ENCODE data around the gene CNNM3.

Gene CNNM3

GRCh38 chr2:96817882-96818281 lies 1.8 kb downstream of the CNNM3 start:
- no peak overlapping the region for H3K4me3 ChIP-seq (ENCODE audit: severe bottlenecking)
- no peaks in the 10 kb centered on the region for H3K27me3 ChIP-seq (ENCODE audit: insufficient read depth, poor library complexity, severe bottlenecking)
- no peaks in the 10 kb centered on the region; the same call in 1 of the 2 replicates for H3K36me3 ChIP-seq (ENCODE audit: low read depth)
- TF ChIP-seq, protein P1, sequence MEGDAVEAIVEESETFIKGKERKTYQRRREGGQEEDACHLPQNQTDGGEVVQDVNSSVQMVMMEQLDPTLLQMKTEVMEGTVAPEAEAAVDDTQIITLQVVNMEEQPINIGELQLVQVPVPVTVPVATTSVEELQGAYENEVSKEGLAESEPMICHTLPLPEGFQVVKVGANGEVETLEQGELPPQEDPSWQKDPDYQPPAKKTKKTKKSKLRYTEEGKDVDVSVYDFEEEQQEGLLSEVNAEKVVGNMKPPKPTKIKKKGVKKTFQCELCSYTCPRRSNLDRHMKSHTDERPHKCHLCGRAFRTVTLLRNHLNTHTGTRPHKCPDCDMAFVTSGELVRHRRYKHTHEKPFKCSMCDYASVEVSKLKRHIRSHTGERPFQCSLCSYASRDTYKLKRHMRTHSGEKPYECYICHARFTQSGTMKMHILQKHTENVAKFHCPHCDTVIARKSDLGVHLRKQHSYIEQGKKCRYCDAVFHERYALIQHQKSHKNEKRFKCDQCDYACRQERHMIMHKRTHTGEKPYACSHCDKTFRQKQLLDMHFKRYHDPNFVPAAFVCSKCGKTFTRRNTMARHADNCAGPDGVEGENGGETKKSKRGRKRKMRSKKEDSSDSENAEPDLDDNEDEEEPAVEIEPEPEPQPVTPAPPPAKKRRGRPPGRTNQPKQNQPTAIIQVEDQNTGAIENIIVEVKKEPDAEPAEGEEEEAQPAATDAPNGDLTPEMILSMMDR (IDR thresholded peaks at IDR 0.05; ENCODE audit: poor library complexity, severe bottlenecking), result no peak
- DNase-seq (ENCODE audit: low spot score) (no peak), ATAC-seq (ENCODE audit: low read depth) (no peak)
- no peak overlapping the region for H3K27ac ChIP-seq (ENCODE audit: poor library complexity, severe bottlenecking)
- H3K9me3 ChIP-seq (ENCODE audit: severe bottlenecking), result no peaks in the 10 kb centered on the region
- H3K4me1 ChIP-seq (ENCODE audit: insufficient read depth, poor library complexity, severe bottlenecking), result no peaks in the 10 kb centered on the region

GRCh38 chr2:96819128-96819875 lies 3.2 kb downstream of the CNNM3 start:
- no peak overlapping the region for H3K4me3 ChIP-seq (ENCODE audit: severe bottlenecking)
- DNase-seq (ENCODE audit: low spot score) (no peak), ATAC-seq (ENCODE audit: low read depth) (no peak)
- H3K4me1 ChIP-seq (ENCODE audit: insufficient read depth, poor library complexity, severe bottlenecking), result peaks cover 3% of the 10 kb centered on the region
- no peaks in the 10 kb centered on the region for H3K27me3 ChIP-seq (ENCODE audit: insufficient read depth, poor library complexity, severe bottlenecking)
- H3K36me3 ChIP-seq (ENCODE audit: low read depth), result no peaks in the 10 kb centered on the region; the same call in 1 of the 2 replicates
- H3K9me3 ChIP-seq (ENCODE audit: severe bottlenecking), result no peaks in the 10 kb centered on the region
- TF ChIP-seq, protein P1 (IDR thresholded peaks at IDR 0.05; ENCODE audit: poor library complexity, severe bottlenecking), result no peak
- no peak overlapping the region for H3K27ac ChIP-seq (ENCODE audit: poor library complexity, severe bottlenecking)

DNA sequence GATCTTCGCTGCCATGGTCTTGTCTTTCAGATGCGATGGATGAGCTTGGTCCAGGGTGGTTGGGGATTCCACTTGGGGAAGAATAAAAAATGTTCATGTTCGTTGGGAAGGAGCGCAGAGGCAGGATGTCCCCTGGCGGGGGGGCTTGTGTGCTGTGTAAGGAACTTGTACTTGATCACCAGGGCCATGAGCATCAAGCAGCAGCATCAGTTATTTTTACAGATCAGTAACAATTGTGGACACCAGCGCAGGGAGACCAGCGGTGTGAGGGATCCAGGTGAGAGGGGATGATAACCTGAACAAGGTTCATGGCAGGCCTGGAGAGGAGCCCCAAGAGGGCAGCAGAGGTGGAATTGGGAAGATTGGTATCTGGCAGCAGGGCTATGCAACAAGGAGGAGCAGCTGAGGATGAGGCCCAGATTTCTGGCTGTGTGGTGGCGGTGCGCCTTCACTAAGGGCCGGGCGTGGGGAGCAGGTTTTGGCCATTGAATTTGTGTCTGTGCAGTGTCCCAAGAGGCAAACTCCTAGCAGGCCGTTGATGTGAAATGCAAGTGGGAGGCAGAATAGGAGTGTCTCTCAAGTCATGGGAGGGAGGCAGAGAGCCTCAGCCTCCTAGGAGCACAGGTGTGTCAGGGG lies 3.9 kb downstream of the CNNM3 start:
- peaks cover 4% of the 10 kb centered on the region; the same call in 1 of the 2 replicates for H3K36me3 ChIP-seq (ENCODE audit: low read depth)
- no peak overlapping the region for H3K4me3 ChIP-seq (ENCODE audit: severe bottlenecking)
- TF ChIP-seq, protein P1 (IDR thresholded peaks at IDR 0.05; ENCODE audit: poor library complexity, severe bottlenecking), result peak; percentile 12
- ATAC-seq (ENCODE audit: low read depth) (no peak), DNase-seq (ENCODE audit: low spot score) (no peak)
- H3K4me1 ChIP-seq (ENCODE audit: insufficient read depth, poor library complexity, severe bottlenecking), result peaks cover 3% of the 10 kb centered on the region
- no peak overlapping the region for H3K27ac ChIP-seq (ENCODE audit: poor library complexity, severe bottlenecking)
- no peaks in the 10 kb centered on the region for H3K9me3 ChIP-seq (ENCODE audit: severe bottlenecking)
- no peaks in the 10 kb centered on the region for H3K27me3 ChIP-seq (ENCODE audit: insufficient read depth, poor library complexity, severe bottlenecking)

DNA sequence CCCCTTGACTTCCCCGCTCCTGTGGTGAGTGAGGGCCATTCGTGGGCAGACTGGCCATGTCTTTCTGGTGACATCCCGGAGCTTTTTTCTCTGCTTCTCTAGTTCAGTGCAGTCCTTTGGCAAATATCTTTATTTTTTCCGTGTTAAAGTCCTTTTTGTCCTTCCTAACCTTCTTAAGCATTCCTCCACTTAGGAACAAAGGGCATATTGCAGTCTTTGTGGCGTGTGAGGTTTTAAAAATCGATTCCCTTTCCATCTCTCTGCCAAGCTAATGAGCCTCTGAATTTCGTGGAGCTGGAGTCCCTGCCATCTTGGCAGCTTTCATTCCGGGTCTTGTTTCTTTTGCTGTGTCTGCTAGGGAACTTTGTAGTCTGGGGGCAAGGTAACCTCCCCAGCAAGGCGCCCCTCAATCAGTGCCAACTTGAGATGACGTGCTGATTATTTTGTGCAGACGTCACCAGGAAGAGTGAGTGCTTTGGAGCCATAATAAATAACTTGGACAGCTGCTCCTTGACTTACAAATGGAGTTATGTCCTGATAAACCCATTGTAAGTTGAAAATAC lies 5.1 kb downstream of the CNNM3 start:
- no peak for ATAC-seq (ENCODE audit: low read depth)
- TF ChIP-seq, protein P1 (IDR thresholded peaks at IDR 0.05; ENCODE audit: poor library complexity, severe bottlenecking), result no peak
- no peak for DNase-seq (ENCODE audit: low spot score)
- Histone ChIP-seq H3K36me3 (ENCODE audit: low read depth) (peaks cover 7% of the 10 kb centered on the region; the same call in 1 of the 2 replicates), H3K27me3 (ENCODE audit: insufficient read depth, poor library complexity, severe bottlenecking) (no peaks in the 10 kb centered on the region), H3K4me1 (ENCODE audit: insufficient read depth, poor library complexity, severe bottlenecking) (peaks cover 3% of the 10 kb centered on the region), H3K27ac (ENCODE audit: poor library complexity, severe bottlenecking) (no peak overlapping the region), H3K4me3 (ENCODE audit: severe bottlenecking) (no peak overlapping the region), H3K9me3 (ENCODE audit: severe bottlenecking) (no peaks in the 10 kb centered on the region)
